ENCODE data around the gene PUS10.
A peak's percentile ranks its signal among the peaks of the same experiment; 100 is the strongest.

Gene PUS10

DNA sequence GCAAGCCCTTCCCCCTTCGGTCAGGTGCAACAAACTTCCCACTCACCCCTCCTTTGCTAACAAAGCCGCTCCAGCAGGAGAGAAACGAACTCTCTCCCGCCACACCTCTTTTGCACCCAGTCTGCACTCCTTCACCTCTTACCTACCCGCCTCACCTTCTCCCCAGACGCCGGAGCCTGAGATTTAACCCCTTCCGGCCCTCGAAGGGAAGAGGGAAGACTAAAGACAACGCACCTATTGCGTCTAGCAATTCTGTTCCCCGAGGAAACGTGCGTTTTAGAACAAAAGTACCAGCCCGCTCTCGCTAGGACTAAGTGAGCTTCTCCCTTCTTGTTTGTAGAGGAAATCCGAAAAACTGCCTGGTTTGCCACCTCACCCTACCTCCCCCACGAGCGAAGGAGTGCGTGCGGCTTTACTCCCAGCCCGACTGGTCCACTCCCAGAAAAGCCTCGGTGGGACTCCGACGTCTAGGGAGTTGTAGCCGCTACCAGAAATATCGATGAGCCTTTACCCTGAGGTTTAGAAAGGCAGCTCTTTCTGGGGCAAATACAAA, 976 bp downstream of the PUS10 start (continued):
- TF ChIP-seq PRDM6 (tag by site-specific recombination; IDR thresholded peaks at IDR 0.05) (peak; percentile 8; the same call in 1 of the 2 replicates), ZNF600 (tag by site-specific recombination; IDR thresholded peaks at IDR 0.05) (peak; percentile 88), SALL2 (tag by site-specific recombination; IDR thresholded peaks at IDR 0.05; ENCODE audit: borderline replicate concordance) (no peak), ZNF596 (tag by site-specific recombination; IDR thresholded peaks at IDR 0.05) (0 out of 2 replicates have a peak, but pooled peaks have one; percentile 31), ZNF426 (tag by site-specific recombination; IDR thresholded peaks at IDR 0.05) (no peak), EGR2 (tag by site-specific recombination; IDR thresholded peaks at IDR 0.05; ENCODE audit: low read depth) (no peak), OVOL3 (tag by site-specific recombination; IDR thresholded peaks at IDR 0.05) (no peak), SETDB1 (IDR thresholded peaks at IDR 0.05; ENCODE audit: insufficient read length, low read length) (no peak), ZNF514 (tag by site-specific recombination; IDR thresholded peaks at IDR 0.05) (no peak), ZNF558 (tag by site-specific recombination; IDR thresholded peaks at IDR 0.05) (peak; percentile 46; the same call in 1 of the 2 replicates), ZNF658 (tag by site-specific recombination; IDR thresholded peaks at IDR 0.05) (no peak), ZBTB21 (tag by site-specific recombination; IDR thresholded peaks at IDR 0.05) (peak; percentile 63; the same call in 1 of the 2 replicates), ZNF664 (tag by site-specific recombination; IDR thresholded peaks at IDR 0.05) (peak; percentile 68; the same call in 1 of the 2 replicates), ELK4 (IDR thresholded peaks at IDR 0.05; ENCODE audit: borderline replicate concordance, low read depth, low read length) (no peak), ZSCAN23 (tag by site-specific recombination; IDR thresholded peaks at IDR 0.05) (peak; percentile 87), TRIM28 (IDR thresholded peaks at IDR 0.05; ENCODE audit: borderline replicate concordance, low read length) (peak; percentile 75), ZNF416 (tag by site-specific recombination; IDR thresholded peaks at IDR 0.05) (no peak), HIC1 (tag by site-specific recombination; IDR thresholded peaks at IDR 0.05) (no peak), CTCF (tag by site-specific recombination; IDR thresholded peaks at IDR 0.05) (peak; percentile 24; the same call in 1 of the 2 replicates), ZNF433 (tag by site-specific recombination; IDR thresholded peaks at IDR 0.05; ENCODE audit: low read depth) (no peak), ZNF114 (tag by site-specific recombination; IDR thresholded peaks at IDR 0.05) (no peak), ZNF560 (tag by site-specific recombination; IDR thresholded peaks at IDR 0.05; ENCODE audit: borderline replicate concordance) (no peak), ZBTB44 (tag by site-specific recombination; IDR thresholded peaks at IDR 0.05) (no peak), REPIN1 (tag by site-specific recombination; IDR thresholded peaks at IDR 0.05; ENCODE audit: low read depth) (0 out of 2 replicates have a peak, but pooled peaks have one; percentile 62), ZNF394 (tag by site-specific recombination; IDR thresholded peaks at IDR 0.05; ENCODE audit: borderline replicate concordance) (peak; percentile 78), ZNF132 (tag by site-specific recombination; IDR thresholded peaks at IDR 0.05; ENCODE audit: borderline replicate concordance) (no peak), RBAK (tag by site-specific recombination; IDR thresholded peaks at IDR 0.05) (no peak)
- TF ChIP-seq, protein P1, sequence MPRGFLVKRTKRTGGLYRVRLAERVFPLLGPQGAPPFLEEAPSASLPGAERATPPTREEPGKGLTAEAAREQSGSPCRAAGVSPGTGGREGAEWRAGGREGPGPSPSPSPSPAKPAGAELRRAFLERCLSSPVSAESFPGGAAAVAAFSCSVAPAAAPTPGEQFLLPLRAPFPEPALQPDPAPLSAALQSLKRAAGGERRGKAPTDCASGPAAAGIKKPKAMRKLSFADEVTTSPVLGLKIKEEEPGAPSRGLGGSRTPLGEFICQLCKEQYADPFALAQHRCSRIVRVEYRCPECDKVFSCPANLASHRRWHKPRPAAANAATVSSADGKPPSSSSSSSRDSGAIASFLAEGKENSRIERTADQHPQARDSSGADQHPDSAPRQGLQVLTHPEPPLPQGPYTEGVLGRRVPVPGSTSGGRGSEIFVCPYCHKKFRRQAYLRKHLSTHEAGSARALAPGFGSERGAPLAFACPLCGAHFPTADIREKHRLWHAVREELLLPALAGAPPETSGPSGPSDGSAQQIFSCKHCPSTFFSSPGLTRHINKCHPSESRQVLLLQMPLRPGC (tag by site-specific recombination; IDR thresholded peaks at IDR 0.05), result peak; percentile 67
- TF ChIP-seq, protein P2, sequence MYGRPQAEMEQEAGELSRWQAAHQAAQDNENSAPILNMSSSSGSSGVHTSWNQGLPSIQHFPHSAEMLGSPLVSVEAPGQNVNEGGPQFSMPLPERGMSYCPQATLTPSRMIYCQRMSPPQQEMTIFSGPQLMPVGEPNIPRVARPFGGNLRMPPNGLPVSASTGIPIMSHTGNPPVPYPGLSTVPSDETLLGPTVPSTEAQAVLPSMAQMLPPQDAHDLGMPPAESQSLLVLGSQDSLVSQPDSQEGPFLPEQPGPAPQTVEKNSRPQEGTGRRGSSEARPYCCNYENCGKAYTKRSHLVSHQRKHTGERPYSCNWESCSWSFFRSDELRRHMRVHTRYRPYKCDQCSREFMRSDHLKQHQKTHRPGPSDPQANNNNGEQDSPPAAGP (tag by site-specific recombination; IDR thresholded peaks at IDR 0.05), result peak; percentile 93
